Endothelial cell of umbilical vein (primary cell): ENCODE measurements around the gene TMEM54. TPM values are rescaled to one million over a fixed set of nuclear protein-coding genes. Genes with fewer than 3 reads are reported as not detected.

Source experiments
- BruUV-seq: library from RNA; stranded (reverse); fragments of 400-500 nt; replicated peaks from 2 replicates; lab custom pipeline; 2021; lab: Mats Ljungman, UMichigan
- CTCF ChIA-PET: fragments of 300-600, 350-600 bp; sonication (Branson Sonifier 250); formaldehyde crosslinking; loops from one replicate; lab custom pipeline; 2021; ENCODE audit warnings: antibody characterized with exemption, inconsistent platforms; lab: Charles Lee
- POLR2A ChIA-PET: fragments of 300-600, 350-600 bp; sonication (Branson Sonifier 250); formaldehyde crosslinking; loops from one replicate; lab custom pipeline; 2021; ENCODE audit warnings: antibody characterized with exemption, inconsistent platforms; lab: Charles Lee
- DNase-seq: peaks from one replicate; pipeline ENCODE4 v3.0.0-alpha.2; 2011; ENCODE audit warnings: low read depth, low spot score
- FAIRE-seq: peaks from 2 replicates; lab custom pipeline; 2011; peaks lifted over from hg19 to GRCh38; lab: Jason Lieb, UNC
- H2AFZ ChIP-seq: 2 replicates; pipeline ENCODE4 v1.6.0; 2012; ENCODE audit warnings: low read depth, low read length, control low read depth, inconsistent platforms
- H3K27ac ChIP-seq: 2 replicates; pipeline ENCODE4 v1.5.1; 2011; ENCODE audit warnings: low read depth, mild to moderate bottlenecking, control low read depth, low read length, moderate library complexity; ENCODE audit not compliant: insufficient read depth
- H3K27me3 ChIP-seq, 2 experiments: 2 replicates each; pipeline versions ENCODE4 v1.6.0 to v1.6.1; 2011; ENCODE audit warnings: low read length in 2 of 2, mixed read lengths in 1 of 2; ENCODE audit not compliant: control insufficient read depth in 2 of 2, insufficient read depth in 2 of 2
- H3K36me3 ChIP-seq, 2 experiments: 2 replicates in 1 of 2; 3 replicates in 1 of 2; pipeline ENCODE4 v1.5.1; 2011; ENCODE audit warnings: low read length in 2 of 2, mild to moderate bottlenecking in 1 of 2, moderate library complexity in 1 of 2; ENCODE audit not compliant: control insufficient read depth in 2 of 2, insufficient read depth in 2 of 2; ENCODE audit errors: extremely low read depth in 1 of 2
- H3K4me1 ChIP-seq: 3 replicates; pipeline ENCODE4 v1.5.1; 2011; ENCODE audit warnings: mild to moderate bottlenecking, low read length; ENCODE audit not compliant: control insufficient read depth, insufficient read depth; ENCODE audit errors: extremely low read depth
- H3K4me2 ChIP-seq: 2 replicates; pipeline ENCODE4 v1.6.1; 2011; ENCODE audit warnings: low read length, control low read depth, mixed read lengths; ENCODE audit not compliant: insufficient read depth
- H3K4me3 ChIP-seq, 3 experiments: fragments of 200-600 bp in 1 of 3; sonication (generic), shearing (Covaris generic) in 1 of 3; replicated peaks in 1 of 3; 2 replicates each; pipeline ENCODE4 v1.5.1; 2011 to 2016; ENCODE audit warnings: control low read depth in 3 of 3, low read length in 3 of 3, mild to moderate bottlenecking in 2 of 3, inconsistent platforms in 1 of 3, low read depth in 1 of 3, moderate library complexity in 1 of 3; ENCODE audit not compliant: insufficient read depth in 1 of 3
- H3K79me2 ChIP-seq: 2 replicates; pipeline ENCODE4 v1.6.0; 2012; ENCODE audit warnings: low read length, inconsistent platforms; ENCODE audit not compliant: control insufficient read depth, insufficient read depth
- H3K9ac ChIP-seq: replicated peaks from 2 replicates; pipeline ENCODE3; 2011; ENCODE audit warnings: low read length, control low read depth; ENCODE audit not compliant: insufficient read depth; ENCODE audit errors: extremely low read depth
- H3K9me1 ChIP-seq: replicated peaks from 3 replicates; pipeline ENCODE4 v1.6.0; 2011; ENCODE audit warnings: mild to moderate bottlenecking, low read length; ENCODE audit not compliant: control insufficient read depth, insufficient read depth; ENCODE audit errors: extremely low read depth
- H3K9me3 ChIP-seq: replicated peaks from 2 replicates; pipeline ENCODE4 v1.5.1; 2012; ENCODE audit warnings: low read length, inconsistent platforms; ENCODE audit not compliant: control insufficient read depth, insufficient read depth
- H4K20me1 ChIP-seq: replicated peaks from 2 replicates; pipeline ENCODE3; 2011; ENCODE audit warnings: mild to moderate bottlenecking, low read length; ENCODE audit not compliant: control insufficient read depth, insufficient read depth; ENCODE audit errors: extremely low read depth
- EZH2 ChIP-seq: IDR thresholded peaks from 2 replicates; pipeline ENCODE4 v1.6.1; 2012; ENCODE audit warnings: borderline replicate concordance, low read depth, mild to moderate bottlenecking, moderate library complexity, low read length, inconsistent platforms; ENCODE audit not compliant: severe bottlenecking
- FOS ChIP-seq: IDR thresholded peaks from 2 replicates; pipeline ENCODE4 v1.6.1; 2011; ENCODE audit warnings: mild to moderate bottlenecking, low read length, moderate library complexity, borderline replicate concordance; ENCODE audit not compliant: insufficient read depth
- GATA2 ChIP-seq: IDR thresholded peaks from 2 replicates; pipeline ENCODE4 v1.7.0; 2011; ENCODE audit warnings: low read depth, mild to moderate bottlenecking, moderate library complexity, mixed read lengths, low read length; ENCODE audit not compliant: insufficient read length, insufficient read depth
- JUN ChIP-seq: IDR thresholded peaks from 2 replicates; pipeline ENCODE4 v1.6.1; 2011; ENCODE audit warnings: borderline replicate concordance, low read depth; ENCODE audit not compliant: insufficient read length, insufficient read depth
- MYC ChIP-seq: IDR thresholded peaks from one replicate; pipeline ENCODE4 v1.6.1; 2011; ENCODE audit warnings: mild to moderate bottlenecking, low read depth, low read length
- POLR2A ChIP-seq: IDR thresholded peaks from 2 replicates; pipeline ENCODE4 v1.6.1; 2012; ENCODE audit warnings: low read depth, mild to moderate bottlenecking, control low read depth, low read length
- POLR2AphosphoS5 ChIP-seq: IDR thresholded peaks from 2 replicates; pipeline ENCODE4 v1.6.1; 2012; ENCODE audit warnings: low read depth, mild to moderate bottlenecking, control low read depth, low read length, moderate library complexity; ENCODE audit not compliant: insufficient read depth
- dilution Hi-C: fragments of 300-500 bp; cut with MboI; formaldehyde crosslinking; loops from one replicate; pipeline ENCODE4 v1.15.0; 2019; ENCODE audit warnings: low sequenced_read_pairs; ENCODE audit not compliant: extremely low pct_ligation_motif_present
- intact Hi-C: fragments of 100-400 bp; cut with micrococcal nuclease; formaldehyde crosslinking; loops from one replicate; pipeline ENCODE4 v1.10.0; 2022
- polyA plus RNA-seq, 4 experiments: library from polyadenylated mRNA; depleted of rRNA in 3 of 4; stranded (reverse) in 3 of 4; unstranded in 1 of 4; fragments of >200 nt; gene quantifications; 2 replicates each; pipeline versions ENCODE4 v1.2.1 to v1.2.3, GENCODE V29; 2011 to 2012; ENCODE audit warnings: missing spikeins in 1 of 4
- total RNA-seq: library from RNA; stranded (reverse); gene quantifications from 2 replicates; pipeline ENCODE4 v1.2.3, GENCODE V29; 2021
- TF ChIP-seq, protein P1 (sequence below), 2 donors: IDR thresholded peaks; 1 replicate in 1 of 2; 2 replicates in 1 of 2; pipeline ENCODE4 v1.5.1; 2011; ENCODE audit warnings: low read length in 2 of 2, mild to moderate bottlenecking in 2 of 2, moderate library complexity in 2 of 2, control low read depth in 1 of 2, inconsistent platforms in 1 of 2, low read depth in 1 of 2; ENCODE audit not compliant: insufficient read depth in 1 of 2; ENCODE audit errors: extremely low read depth in 1 of 2
- TF ChIP-seq, protein P2 (sequence below): IDR thresholded peaks from 2 replicates; pipeline ENCODE4 v1.6.1; 2011; ENCODE audit not compliant: insufficient read depth, insufficient read length

Gene TMEM54
- total and polyA plus RNA-seq, 2 donors (not counting 3 experiments of a cell fraction or from before 2014, with no cell fraction given) = 23.6 to 77.2 TPM

DNA sequence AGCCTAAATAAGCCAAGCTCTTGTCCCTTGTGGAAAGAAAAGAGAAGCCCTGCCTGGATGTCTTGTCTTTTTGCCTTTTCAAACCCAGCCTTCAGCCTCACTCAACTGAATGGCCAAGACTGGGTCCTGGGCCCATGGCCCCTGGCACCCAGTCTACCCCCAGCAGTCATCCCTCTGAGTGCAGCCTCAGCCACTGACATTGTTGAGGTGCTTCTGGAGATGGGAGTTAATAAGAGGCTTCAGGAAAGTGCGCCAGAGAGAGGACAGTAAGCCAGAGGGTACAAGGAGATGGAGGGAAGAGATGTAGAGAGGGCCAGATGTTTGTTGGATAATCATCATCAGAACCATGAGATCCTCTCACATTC, 37.3 kb downstream of the TMEM54 start:
- BruUV-seq = no TSS peak
- H3K27me3 ChIP-seq = no peaks in the 10 kb centered on the region
- H3K9me3 ChIP-seq = no peaks in the 10 kb centered on the region
- no peaks in the 10 kb centered on the region for H4K20me1 ChIP-seq
- no peak overlapping the region for H3K4me2 ChIP-seq
- H2AFZ ChIP-seq = no peak overlapping the region
- peaks cover 9% of the 10 kb centered on the region for H3K4me1 ChIP-seq
- no peak overlapping the region for H3K9ac ChIP-seq
- no peak for FAIRE-seq
- TF ChIP-seq, protein P1, sequence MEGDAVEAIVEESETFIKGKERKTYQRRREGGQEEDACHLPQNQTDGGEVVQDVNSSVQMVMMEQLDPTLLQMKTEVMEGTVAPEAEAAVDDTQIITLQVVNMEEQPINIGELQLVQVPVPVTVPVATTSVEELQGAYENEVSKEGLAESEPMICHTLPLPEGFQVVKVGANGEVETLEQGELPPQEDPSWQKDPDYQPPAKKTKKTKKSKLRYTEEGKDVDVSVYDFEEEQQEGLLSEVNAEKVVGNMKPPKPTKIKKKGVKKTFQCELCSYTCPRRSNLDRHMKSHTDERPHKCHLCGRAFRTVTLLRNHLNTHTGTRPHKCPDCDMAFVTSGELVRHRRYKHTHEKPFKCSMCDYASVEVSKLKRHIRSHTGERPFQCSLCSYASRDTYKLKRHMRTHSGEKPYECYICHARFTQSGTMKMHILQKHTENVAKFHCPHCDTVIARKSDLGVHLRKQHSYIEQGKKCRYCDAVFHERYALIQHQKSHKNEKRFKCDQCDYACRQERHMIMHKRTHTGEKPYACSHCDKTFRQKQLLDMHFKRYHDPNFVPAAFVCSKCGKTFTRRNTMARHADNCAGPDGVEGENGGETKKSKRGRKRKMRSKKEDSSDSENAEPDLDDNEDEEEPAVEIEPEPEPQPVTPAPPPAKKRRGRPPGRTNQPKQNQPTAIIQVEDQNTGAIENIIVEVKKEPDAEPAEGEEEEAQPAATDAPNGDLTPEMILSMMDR (IDR thresholded peaks at IDR 0.05; ENCODE audit: extremely low read depth in 1 of 2, insufficient read depth in 1 of 2, low read depth in 1 of 2, low read length in 2 of 2) = no peak
- TF ChIP-seq EZH2 = no peak
- TF ChIP-seq POLR2AphosphoS5 = no peak
- no peak for TF ChIP-seq GATA2
- TF ChIP-seq JUN = no peak
- TF ChIP-seq, protein P2, sequence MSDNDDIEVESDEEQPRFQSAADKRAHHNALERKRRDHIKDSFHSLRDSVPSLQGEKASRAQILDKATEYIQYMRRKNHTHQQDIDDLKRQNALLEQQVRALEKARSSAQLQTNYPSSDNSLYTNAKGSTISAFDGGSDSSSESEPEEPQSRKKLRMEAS = no peak
- TF ChIP-seq FOS = no peak
- no peak for TF ChIP-seq POLR2A
- TF ChIP-seq MYC = no peak
- dilution Hi-C loops (no loop called here), intact Hi-C loops (no loop called here)
- H3K36me3 ChIP-seq = no peaks in the 10 kb centered on the region
- H3K9me1 ChIP-seq = no peaks in the 10 kb centered on the region
- no peak overlapping the region for H3K4me3 ChIP-seq
- DNase-seq = no peak
- H3K27ac ChIP-seq = no peak overlapping the region
- CTCF ChIA-PET = no interaction called here
- H3K79me2 ChIP-seq = no peaks in the 10 kb centered on the region
- POLR2A ChIA-PET = no interaction called here
